GM23338 (cell line): ENCODE results near the gene GSG1L. TPM values are rescaled to one million over a fixed set of nuclear protein-coding genes. Genes with fewer than 3 reads are reported as not detected.

Experiments used
- ATAC-seq: fragments of 200-7000 bp; cut with Tn5 transposase; 3 replicates; pipeline ENCODE4 v1.9.1; 2020
- DNase-seq: peaks from one replicate; pipeline ENCODE4 v3.0.0-alpha.2; 2015; ENCODE audit warnings: low spot score
- H2AFZ ChIP-seq: fragments of 200-600 bp; sonication (generic); 2 replicates; pipeline ENCODE4 v1.8.0; 2016; ENCODE audit warnings: antibody characterized with exemption, mild to moderate bottlenecking, moderate library complexity
- H3F3A ChIP-seq: fragments of 200-600 bp; sonication (generic); replicated peaks from 2 replicates; pipeline ENCODE4 v1.8.0; 2017; ENCODE audit warnings: antibody characterized with exemption, mixed run types, low read depth
- H3K27ac ChIP-seq: fragments of 200-600 bp; sonication (generic); 2 replicates; pipeline ENCODE4 v1.6.1; 2016; ENCODE audit warnings: low read depth
- H3K27me3 ChIP-seq: fragments of 200-600 bp; sonication (generic); 2 replicates; pipeline ENCODE4 v1.8.0; 2016; ENCODE audit warnings: mild to moderate bottlenecking, mixed run types, moderate library complexity; ENCODE audit not compliant: insufficient read depth
- H3K36me3 ChIP-seq: fragments of 200-600 bp; sonication (generic); 2 replicates; pipeline ENCODE4 v1.8.0; 2016; ENCODE audit warnings: mild to moderate bottlenecking; ENCODE audit not compliant: insufficient read depth
- H3K4me1 ChIP-seq: fragments of 200-600 bp; sonication (generic); 2 replicates; pipeline ENCODE4 v1.8.0; 2016; ENCODE audit warnings: mild to moderate bottlenecking, moderate library complexity; ENCODE audit not compliant: insufficient read depth
- H3K4me2 ChIP-seq: fragments of 200-600 bp; sonication (generic); 2 replicates; pipeline ENCODE4 v1.7.1; 2017; ENCODE audit warnings: mixed run types
- H3K4me3 ChIP-seq: fragments of 200-600 bp; sonication (generic); 2 replicates; pipeline ENCODE4 v1.6.1; 2016; ENCODE audit warnings: mixed run types
- H3K79me2 ChIP-seq: fragments of 200-600 bp; sonication (generic); replicated peaks from 2 replicates; pipeline ENCODE4 v1.8.0; 2017; ENCODE audit warnings: mild to moderate bottlenecking; ENCODE audit not compliant: insufficient read depth
- H3K9me2 ChIP-seq: fragments of 200-600 bp; sonication (generic); 2 replicates; pipeline ENCODE4 v1.8.0; 2017; ENCODE audit not compliant: insufficient read depth
- H4K20me1 ChIP-seq: fragments of 200-600 bp; sonication (generic); replicated peaks from 2 replicates; pipeline ENCODE4 v1.8.0; 2017; ENCODE audit warnings: mild to moderate bottlenecking; ENCODE audit not compliant: insufficient read depth
- H3K27ac Mint-ChIP-seq: 2 replicates; pipeline ENCODE4 v1.8.0; 2020; ENCODE audit warnings: inconsistent platforms, mild to moderate bottlenecking, moderate library complexity, mixed read lengths
- H3K27me3 Mint-ChIP-seq: 3 replicates; pipeline ENCODE4 v1.8.0; 2022; ENCODE audit warnings: low read depth, mild to moderate bottlenecking, moderate library complexity, mixed read lengths, inconsistent platforms; ENCODE audit not compliant: insufficient read depth, poor library complexity
- H3K36me3 Mint-ChIP-seq: 3 replicates; pipeline ENCODE4 v1.8.0; 2021; ENCODE audit warnings: low read depth, mild to moderate bottlenecking, inconsistent platforms, moderate library complexity, mixed read lengths
- H3K4me1 Mint-ChIP-seq: 3 replicates; pipeline ENCODE4 v1.8.0; 2020; ENCODE audit warnings: mild to moderate bottlenecking, inconsistent platforms, mixed read lengths
- H3K4me3 Mint-ChIP-seq: 3 replicates; pipeline ENCODE4 v1.8.0; 2021; ENCODE audit warnings: moderate library complexity, mild to moderate bottlenecking, inconsistent platforms, mixed read lengths
- H3K9me3 Mint-ChIP-seq: 3 replicates; pipeline ENCODE4 v1.8.0; 2020; ENCODE audit warnings: moderate library complexity, mild to moderate bottlenecking, inconsistent platforms, mixed read lengths
- CREB1 ChIP-seq: fragments of 250-450 bp; sonication (Bioruptor Pico); IDR thresholded peaks from 2 replicates; pipeline ENCODE4 v1.5.0; 2020; ENCODE audit warnings: low read depth, mild to moderate bottlenecking, moderate library complexity
- EZH2 ChIP-seq: fragments of 200-600 bp; sonication (generic); IDR thresholded peaks from one replicate; pipeline ENCODE4 v1.8.0; 2017; ENCODE audit warnings: antibody characterized with exemption, mild to moderate bottlenecking, low read depth; ENCODE audit not compliant: unreplicated experiment
- EZH2phosphoT487 ChIP-seq: fragments of 200-600 bp; sonication (generic); IDR thresholded peaks from one replicate; pipeline ENCODE4 v1.8.1; 2018; ENCODE audit warnings: antibody characterized with exemption; ENCODE audit not compliant: unreplicated experiment
- JUNB ChIP-seq: IDR thresholded peaks from one replicate; pipeline ENCODE4 v1.6.1; 2016; ENCODE audit warnings: antibody characterized with exemption; ENCODE audit not compliant: unreplicated experiment
- NANOG ChIP-seq: IDR thresholded peaks from 2 replicates; pipeline ENCODE4 v1.6.1; 2016; ENCODE audit warnings: antibody characterized with exemption, borderline replicate concordance
- POLR2AphosphoS5 ChIP-seq: IDR thresholded peaks from 2 replicates; pipeline ENCODE4 v1.6.1; 2016; ENCODE audit warnings: antibody characterized with exemption, low read depth
- STAT1 ChIP-seq: IDR thresholded peaks from one replicate; pipeline ENCODE4 v1.6.1; 2016; ENCODE audit warnings: antibody characterized with exemption; ENCODE audit not compliant: unreplicated experiment
- ZNF114 ChIP-seq: fragments of 250-450 bp; sonication (Bioruptor Pico); IDR thresholded peaks from 2 replicates; pipeline ENCODE4 v1.5.0; 2020; ENCODE audit warnings: mild to moderate bottlenecking, moderate library complexity
- ZNF331 ChIP-seq: fragments of 250-450 bp; sonication (Bioruptor Pico); IDR thresholded peaks from 2 replicates; pipeline ENCODE4 v1.5.0; 2020; ENCODE audit warnings: low read depth, mild to moderate bottlenecking, moderate library complexity
- polyA plus RNA-seq: library from polyadenylated mRNA; unstranded; fragments of >200 nt; fragmentation: Nextera tagmentation; extraction: Ambion mirVana; gene quantifications from 2 replicates; pipeline ENCODE4 v1.2.1, GENCODE V29; 2016
- total RNA-seq: library from RNA; depleted of rRNA; stranded (reverse); fragments of >200 nt; shearing (Covaris generic); gene quantifications from 2 replicates; pipeline ENCODE4 v1.2.3, GENCODE V29; 2014
- TF ChIP-seq, protein P1 (sequence below): IDR thresholded peaks from 2 replicates; pipeline ENCODE4 v1.6.1; 2016; ENCODE audit warnings: antibody characterized with exemption
- TF ChIP-seq, protein P2 (sequence below), 2 experiments: fragments of 200-600 bp in 1 of 2; sonication (generic) in 1 of 2; conservative IDR thresholded peaks; 2 replicates each; pipeline versions ENCODE4 v1.5.1 to v1.6.1; 2016 to 2017; ENCODE audit warnings: antibody characterized with exemption in 2 of 2, low read depth in 2 of 2, mild to moderate bottlenecking in 2 of 2, moderate library complexity in 1 of 2
- TF ChIP-seq, protein P3 (sequence below): IDR thresholded peaks from one replicate; pipeline ENCODE4 v1.6.1; 2018; ENCODE audit warnings: antibody characterized with exemption; ENCODE audit not compliant: unreplicated experiment
- TF ChIP-seq, protein P4 (sequence below): fragments of 250-450 bp; sonication (Bioruptor Pico); IDR thresholded peaks from 2 replicates; pipeline ENCODE4 v1.5.0; 2020; ENCODE audit warnings: mild to moderate bottlenecking, moderate library complexity

The GSG1L gene
- total and polyA plus RNA-seq, 2 experiments from 2014 or later = 0.36 to 0.63 TPM

DNA sequence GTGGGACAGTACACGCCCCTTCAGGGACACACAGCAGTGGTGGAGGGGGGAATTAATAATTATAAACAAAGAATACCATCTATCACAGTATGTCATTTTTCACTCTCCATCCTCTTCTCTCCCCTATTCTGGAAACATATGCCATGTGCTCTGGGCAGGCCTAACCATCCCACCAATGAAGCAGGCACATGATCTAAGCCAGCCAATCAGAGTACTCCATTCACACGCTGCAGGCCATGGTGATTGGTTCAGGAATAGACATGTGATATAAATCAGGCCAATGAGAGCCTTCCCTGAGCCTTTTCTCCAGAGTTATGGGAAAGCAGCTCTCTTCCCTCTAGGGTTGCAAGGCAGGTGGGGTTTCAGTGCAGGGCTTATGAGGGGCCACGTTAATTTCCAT, 36.5 kb downstream of the GSG1L start:
- no peaks in the 10 kb centered on the region for H3K36me3 Mint-ChIP-seq
- no peaks in the 10 kb centered on the region for H4K20me1 ChIP-seq
- DNase-seq (no peak), ATAC-seq (no peak)
- no peak overlapping the region for H3K27ac Mint-ChIP-seq
- no peaks in the 10 kb centered on the region for H3F3A ChIP-seq
- peaks cover 3% of the 10 kb centered on the region; the same call in 2 of the 3 replicates for H3K9me3 Mint-ChIP-seq
- no peak overlapping the region for H3K4me3 ChIP-seq
- H3K4me3 Mint-ChIP-seq = no peak overlapping the region
- no peaks in the 10 kb centered on the region for H3K36me3 ChIP-seq
- H3K4me2 ChIP-seq = no peak overlapping the region
- H3K27me3 Mint-ChIP-seq = peaks cover 5% of the 10 kb centered on the region
- no peaks in the 10 kb centered on the region for H3K4me1 ChIP-seq
- H3K27me3 ChIP-seq = no peaks in the 10 kb centered on the region
- H3K4me1 Mint-ChIP-seq = no peaks in the 10 kb centered on the region
- H3K27ac ChIP-seq = no peak overlapping the region
- no peaks in the 10 kb centered on the region for H3K9me2 ChIP-seq
- no peak overlapping the region for H2AFZ ChIP-seq
- TF ChIP-seq POLR2AphosphoS5 (no peak), STAT1 (no peak), NANOG (no peak), ZNF331 (no peak), EZH2 (no peak), EZH2phosphoT487 (no peak), CREB1 (no peak), ZNF114 (CRISPR knock-in tag) (no peak), JUNB (no peak)
- TF ChIP-seq, protein P1, sequence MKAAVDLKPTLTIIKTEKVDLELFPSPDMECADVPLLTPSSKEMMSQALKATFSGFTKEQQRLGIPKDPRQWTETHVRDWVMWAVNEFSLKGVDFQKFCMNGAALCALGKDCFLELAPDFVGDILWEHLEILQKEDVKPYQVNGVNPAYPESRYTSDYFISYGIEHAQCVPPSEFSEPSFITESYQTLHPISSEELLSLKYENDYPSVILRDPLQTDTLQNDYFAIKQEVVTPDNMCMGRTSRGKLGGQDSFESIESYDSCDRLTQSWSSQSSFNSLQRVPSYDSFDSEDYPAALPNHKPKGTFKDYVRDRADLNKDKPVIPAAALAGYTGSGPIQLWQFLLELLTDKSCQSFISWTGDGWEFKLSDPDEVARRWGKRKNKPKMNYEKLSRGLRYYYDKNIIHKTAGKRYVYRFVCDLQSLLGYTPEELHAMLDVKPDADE = no peak
- TF ChIP-seq, protein P2, sequence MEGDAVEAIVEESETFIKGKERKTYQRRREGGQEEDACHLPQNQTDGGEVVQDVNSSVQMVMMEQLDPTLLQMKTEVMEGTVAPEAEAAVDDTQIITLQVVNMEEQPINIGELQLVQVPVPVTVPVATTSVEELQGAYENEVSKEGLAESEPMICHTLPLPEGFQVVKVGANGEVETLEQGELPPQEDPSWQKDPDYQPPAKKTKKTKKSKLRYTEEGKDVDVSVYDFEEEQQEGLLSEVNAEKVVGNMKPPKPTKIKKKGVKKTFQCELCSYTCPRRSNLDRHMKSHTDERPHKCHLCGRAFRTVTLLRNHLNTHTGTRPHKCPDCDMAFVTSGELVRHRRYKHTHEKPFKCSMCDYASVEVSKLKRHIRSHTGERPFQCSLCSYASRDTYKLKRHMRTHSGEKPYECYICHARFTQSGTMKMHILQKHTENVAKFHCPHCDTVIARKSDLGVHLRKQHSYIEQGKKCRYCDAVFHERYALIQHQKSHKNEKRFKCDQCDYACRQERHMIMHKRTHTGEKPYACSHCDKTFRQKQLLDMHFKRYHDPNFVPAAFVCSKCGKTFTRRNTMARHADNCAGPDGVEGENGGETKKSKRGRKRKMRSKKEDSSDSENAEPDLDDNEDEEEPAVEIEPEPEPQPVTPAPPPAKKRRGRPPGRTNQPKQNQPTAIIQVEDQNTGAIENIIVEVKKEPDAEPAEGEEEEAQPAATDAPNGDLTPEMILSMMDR (conservative IDR thresholded peaks at IDR 0.05; ENCODE audit: low read depth in 2 of 2) = no peak
- TF ChIP-seq, protein P3, sequence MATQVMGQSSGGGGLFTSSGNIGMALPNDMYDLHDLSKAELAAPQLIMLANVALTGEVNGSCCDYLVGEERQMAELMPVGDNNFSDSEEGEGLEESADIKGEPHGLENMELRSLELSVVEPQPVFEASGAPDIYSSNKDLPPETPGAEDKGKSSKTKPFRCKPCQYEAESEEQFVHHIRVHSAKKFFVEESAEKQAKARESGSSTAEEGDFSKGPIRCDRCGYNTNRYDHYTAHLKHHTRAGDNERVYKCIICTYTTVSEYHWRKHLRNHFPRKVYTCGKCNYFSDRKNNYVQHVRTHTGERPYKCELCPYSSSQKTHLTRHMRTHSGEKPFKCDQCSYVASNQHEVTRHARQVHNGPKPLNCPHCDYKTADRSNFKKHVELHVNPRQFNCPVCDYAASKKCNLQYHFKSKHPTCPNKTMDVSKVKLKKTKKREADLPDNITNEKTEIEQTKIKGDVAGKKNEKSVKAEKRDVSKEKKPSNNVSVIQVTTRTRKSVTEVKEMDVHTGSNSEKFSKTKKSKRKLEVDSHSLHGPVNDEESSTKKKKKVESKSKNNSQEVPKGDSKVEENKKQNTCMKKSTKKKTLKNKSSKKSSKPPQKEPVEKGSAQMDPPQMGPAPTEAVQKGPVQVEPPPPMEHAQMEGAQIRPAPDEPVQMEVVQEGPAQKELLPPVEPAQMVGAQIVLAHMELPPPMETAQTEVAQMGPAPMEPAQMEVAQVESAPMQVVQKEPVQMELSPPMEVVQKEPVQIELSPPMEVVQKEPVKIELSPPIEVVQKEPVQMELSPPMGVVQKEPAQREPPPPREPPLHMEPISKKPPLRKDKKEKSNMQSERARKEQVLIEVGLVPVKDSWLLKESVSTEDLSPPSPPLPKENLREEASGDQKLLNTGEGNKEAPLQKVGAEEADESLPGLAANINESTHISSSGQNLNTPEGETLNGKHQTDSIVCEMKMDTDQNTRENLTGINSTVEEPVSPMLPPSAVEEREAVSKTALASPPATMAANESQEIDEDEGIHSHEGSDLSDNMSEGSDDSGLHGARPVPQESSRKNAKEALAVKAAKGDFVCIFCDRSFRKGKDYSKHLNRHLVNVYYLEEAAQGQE = no peak
- TF ChIP-seq, protein P4, sequence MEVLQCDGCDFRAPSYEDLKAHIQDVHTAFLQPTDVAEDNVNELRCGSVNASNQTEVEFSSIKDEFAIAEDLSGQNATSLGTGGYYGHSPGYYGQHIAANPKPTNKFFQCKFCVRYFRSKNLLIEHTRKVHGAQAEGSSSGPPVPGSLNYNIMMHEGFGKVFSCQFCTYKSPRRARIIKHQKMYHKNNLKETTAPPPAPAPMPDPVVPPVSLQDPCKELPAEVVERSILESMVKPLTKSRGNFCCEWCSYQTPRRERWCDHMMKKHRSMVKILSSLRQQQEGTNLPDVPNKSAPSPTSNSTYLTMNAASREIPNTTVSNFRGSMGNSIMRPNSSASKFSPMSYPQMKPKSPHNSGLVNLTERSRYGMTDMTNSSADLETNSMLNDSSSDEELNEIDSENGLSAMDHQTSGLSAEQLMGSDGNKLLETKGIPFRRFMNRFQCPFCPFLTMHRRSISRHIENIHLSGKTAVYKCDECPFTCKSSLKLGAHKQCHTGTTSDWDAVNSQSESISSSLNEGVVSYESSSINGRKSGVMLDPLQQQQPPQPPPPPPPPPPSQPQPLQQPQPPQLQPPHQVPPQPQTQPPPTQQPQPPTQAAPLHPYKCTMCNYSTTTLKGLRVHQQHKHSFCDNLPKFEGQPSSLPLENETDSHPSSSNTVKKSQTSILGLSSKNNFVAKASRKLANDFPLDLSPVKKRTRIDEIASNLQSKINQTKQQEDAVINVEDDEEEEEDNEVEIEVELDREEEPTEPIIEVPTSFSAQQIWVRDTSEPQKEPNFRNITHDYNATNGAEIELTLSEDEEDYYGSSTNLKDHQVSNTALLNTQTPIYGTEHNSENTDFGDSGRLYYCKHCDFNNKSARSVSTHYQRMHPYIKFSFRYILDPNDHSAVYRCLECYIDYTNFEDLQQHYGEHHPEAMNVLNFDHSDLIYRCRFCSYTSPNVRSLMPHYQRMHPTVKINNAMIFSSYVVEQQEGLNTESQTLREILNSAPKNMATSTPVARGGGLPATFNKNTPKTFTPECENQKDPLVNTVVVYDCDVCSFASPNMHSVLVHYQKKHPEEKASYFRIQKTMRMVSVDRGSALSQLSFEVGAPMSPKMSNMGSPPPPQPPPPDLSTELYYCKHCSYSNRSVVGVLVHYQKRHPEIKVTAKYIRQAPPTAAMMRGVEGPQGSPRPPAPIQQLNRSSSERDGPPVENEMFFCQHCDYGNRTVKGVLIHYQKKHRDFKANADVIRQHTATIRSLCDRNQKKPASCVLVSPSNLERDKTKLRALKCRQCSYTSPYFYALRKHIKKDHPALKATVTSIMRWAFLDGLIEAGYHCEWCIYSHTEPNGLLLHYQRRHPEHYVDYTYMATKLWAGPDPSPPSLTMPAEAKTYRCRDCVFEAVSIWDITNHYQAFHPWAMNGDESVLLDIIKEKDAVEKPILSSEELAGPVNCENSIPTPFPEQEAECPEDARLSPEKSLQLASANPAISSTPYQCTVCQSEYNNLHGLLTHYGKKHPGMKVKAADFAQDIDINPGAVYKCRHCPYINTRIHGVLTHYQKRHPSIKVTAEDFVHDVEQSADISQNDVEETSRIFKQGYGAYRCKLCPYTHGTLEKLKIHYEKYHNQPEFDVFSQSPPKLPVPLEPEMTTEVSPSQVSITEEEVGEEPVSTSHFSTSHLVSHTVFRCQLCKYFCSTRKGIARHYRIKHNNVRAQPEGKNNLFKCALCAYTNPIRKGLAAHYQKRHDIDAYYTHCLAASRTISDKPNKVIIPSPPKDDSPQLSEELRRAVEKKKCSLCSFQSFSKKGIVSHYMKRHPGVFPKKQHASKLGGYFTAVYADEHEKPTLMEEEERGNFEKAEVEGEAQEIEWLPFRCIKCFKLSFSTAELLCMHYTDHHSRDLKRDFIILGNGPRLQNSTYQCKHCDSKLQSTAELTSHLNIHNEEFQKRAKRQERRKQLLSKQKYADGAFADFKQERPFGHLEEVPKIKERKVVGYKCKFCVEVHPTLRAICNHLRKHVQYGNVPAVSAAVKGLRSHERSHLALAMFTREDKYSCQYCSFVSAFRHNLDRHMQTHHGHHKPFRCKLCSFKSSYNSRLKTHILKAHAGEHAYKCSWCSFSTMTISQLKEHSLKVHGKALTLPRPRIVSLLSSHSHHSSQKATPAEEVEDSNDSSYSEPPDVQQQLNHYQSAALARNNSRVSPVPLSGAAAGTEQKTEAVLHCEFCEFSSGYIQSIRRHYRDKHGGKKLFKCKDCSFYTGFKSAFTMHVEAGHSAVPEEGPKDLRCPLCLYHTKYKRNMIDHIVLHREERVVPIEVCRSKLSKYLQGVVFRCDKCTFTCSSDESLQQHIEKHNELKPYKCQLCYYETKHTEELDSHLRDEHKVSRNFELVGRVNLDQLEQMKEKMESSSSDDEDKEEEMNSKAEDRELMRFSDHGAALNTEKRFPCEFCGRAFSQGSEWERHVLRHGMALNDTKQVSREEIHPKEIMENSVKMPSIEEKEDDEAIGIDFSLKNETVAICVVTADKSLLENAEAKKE (CRISPR knock-in tag) = no peak
- H3K79me2 ChIP-seq = no peaks in the 10 kb centered on the region
